ENCODE results near the gene ASIC2. TPM values are rescaled to one million over a fixed set of nuclear protein-coding genes. Genes with fewer than 3 reads are reported as not detected.

The ASIC2 gene
- total RNA-seq, 1 experiment from 2014 or later, result not detected

DNA sequence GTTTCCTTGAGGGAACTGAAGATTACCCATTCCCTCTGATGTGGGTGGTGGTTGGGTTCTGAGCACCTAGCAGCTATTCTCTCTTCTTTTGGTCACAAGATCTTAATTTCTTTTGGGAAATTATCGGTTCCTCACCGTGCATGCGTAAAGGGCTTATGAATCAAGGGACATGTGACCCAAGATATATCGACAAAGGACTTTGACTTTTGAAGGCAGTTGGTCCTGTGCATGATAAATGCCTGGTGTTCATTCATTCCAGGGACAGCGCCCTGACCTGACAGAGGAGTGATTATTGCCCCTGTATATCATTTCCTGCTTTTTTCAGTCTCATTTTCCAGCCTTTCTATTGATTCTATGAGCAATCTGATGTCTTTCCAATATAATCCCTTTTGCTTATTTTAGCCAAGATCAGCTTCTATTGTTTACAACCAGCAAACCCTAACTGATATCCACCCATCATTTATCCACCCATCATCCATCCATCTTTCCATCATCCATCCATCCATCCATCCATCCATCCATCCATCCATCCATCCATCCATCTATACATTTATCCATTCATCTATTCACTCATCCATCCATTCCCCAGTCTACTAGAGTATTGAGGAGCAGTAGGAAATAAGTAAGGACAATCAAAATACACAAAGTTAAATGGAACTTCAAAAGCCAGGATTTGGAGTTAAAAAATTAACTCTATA is 25.1 kb downstream of the ASIC2 start:
- intact Hi-C loops (cut with micrococcal nuclease), result loop anchor here (1.0 to 2.0 kb wide), 2 partner anchors 33 to 141 kb away; no protein-coding TSS in a partner anchor
- POLR2A ChIA-PET, result interaction anchor here (0.5 kb wide), 1 partner anchor 314 kb away, joined by 5 read pairs; no protein-coding TSS in a partner anchor
- Mint-ChIP-seq H3K36me3 (ENCODE audit: insufficient read depth, unreplicated experiment) (no peaks in the 10 kb centered on the region), H3K9me3 (ENCODE audit: unreplicated experiment) (no peaks in the 10 kb centered on the region), H3K4me3 (ENCODE audit: unreplicated experiment) (no peak overlapping the region), H3K27ac (ENCODE audit: low read depth, unreplicated experiment) (no peak overlapping the region), H3K4me1 (ENCODE audit: insufficient read depth, unreplicated experiment) (peaks cover 17% of the 10 kb centered on the region), H3K27me3 (ENCODE audit: insufficient read depth, unreplicated experiment) (no peaks in the 10 kb centered on the region)
- BruUV-seq (replicated peaks), result no TSS peak
- CTCF ChIA-PET, result interaction anchor here (0.6 kb wide), 2 partner anchors 275 to 406 kb away, joined by 3 read pairs; no protein-coding TSS in a partner anchor
- no peak for DNase-seq (ENCODE audit: unreplicated experiment)
- TF ChIP-seq CTCF (IDR thresholded peaks at IDR 0.05; ENCODE audit: unreplicated experiment), result no peak

GRCh38 chr17:33267271-33267790 is 25.8 kb downstream of the ASIC2 start:
- Mint-ChIP-seq H3K4me3 (ENCODE audit: unreplicated experiment) (no peak overlapping the region), H3K4me1 (ENCODE audit: insufficient read depth, unreplicated experiment) (peaks cover 17% of the 10 kb centered on the region), H3K36me3 (ENCODE audit: insufficient read depth, unreplicated experiment) (no peaks in the 10 kb centered on the region), H3K9me3 (ENCODE audit: unreplicated experiment) (no peaks in the 10 kb centered on the region), H3K27me3 (ENCODE audit: insufficient read depth, unreplicated experiment) (no peaks in the 10 kb centered on the region), H3K27ac (ENCODE audit: low read depth, unreplicated experiment) (no peak overlapping the region)
- TF ChIP-seq CTCF (IDR thresholded peaks at IDR 0.05; ENCODE audit: unreplicated experiment), result no peak
- peak; percentile 66 for DNase-seq (ENCODE audit: unreplicated experiment)
- intact Hi-C loops (cut with micrococcal nuclease), result loop anchor here (1.0 to 2.0 kb wide), 2 partner anchors 32 to 141 kb away; no protein-coding TSS in a partner anchor
- BruUV-seq (replicated peaks), result no TSS peak
- POLR2A ChIA-PET, result interaction anchor here (0.6 kb wide), 1 partner anchor 139 kb away, joined by 3 read pairs; no protein-coding TSS in a partner anchor
- CTCF ChIA-PET, result interaction anchor here (0.6 kb wide), 1 partner anchor 274 kb away, joined by 3 read pairs; no protein-coding TSS in a partner anchor

DNA sequence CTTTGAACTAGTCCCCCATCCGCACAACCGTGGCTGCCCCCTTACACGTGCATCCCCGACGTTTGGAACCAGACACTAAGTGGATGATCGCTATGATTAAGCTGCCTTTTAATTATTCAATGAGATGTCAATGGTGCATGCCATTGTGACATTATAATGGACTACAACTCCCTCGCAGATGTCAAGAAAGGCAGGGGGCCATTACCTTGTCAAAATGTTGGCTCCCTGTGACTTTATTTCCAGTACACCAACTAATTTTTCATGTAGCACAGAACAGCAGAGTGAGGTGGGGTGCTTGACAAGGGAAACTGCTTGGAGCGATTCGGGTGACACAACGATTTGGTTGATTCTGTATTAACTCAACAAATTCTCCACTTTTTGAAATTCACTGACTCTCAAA is 26.5 kb downstream of the ASIC2 start:
- Mint-ChIP-seq H3K27me3 (ENCODE audit: insufficient read depth, unreplicated experiment) (no peaks in the 10 kb centered on the region), H3K4me3 (ENCODE audit: unreplicated experiment) (no peak overlapping the region), H3K36me3 (ENCODE audit: insufficient read depth, unreplicated experiment) (no peaks in the 10 kb centered on the region), H3K4me1 (ENCODE audit: insufficient read depth, unreplicated experiment) (peaks cover 17% of the 10 kb centered on the region), H3K9me3 (ENCODE audit: unreplicated experiment) (no peaks in the 10 kb centered on the region), H3K27ac (ENCODE audit: low read depth, unreplicated experiment) (no peak overlapping the region)
- BruUV-seq (replicated peaks), result no TSS peak
- DNase-seq (ENCODE audit: unreplicated experiment), result no peak
- intact Hi-C loops (cut with micrococcal nuclease), result loop anchor here (1.0 to 2.0 kb wide), 2 partner anchors 31 to 140 kb away; no protein-coding TSS in a partner anchor
- ChIA-PET POLR2A (interaction anchor here (0.6 kb wide), 1 partner anchor 64 kb away, joined by 3 read pairs; no protein-coding TSS in a partner anchor), CTCF (interaction anchor here (0.7 to 0.9 kb wide), 2 partner anchors 16 to 126 kb away, joined by 3 to 4 read pairs; no protein-coding TSS in a partner anchor)
- TF ChIP-seq CTCF (IDR thresholded peaks at IDR 0.05; ENCODE audit: unreplicated experiment), result no peak

DNA sequence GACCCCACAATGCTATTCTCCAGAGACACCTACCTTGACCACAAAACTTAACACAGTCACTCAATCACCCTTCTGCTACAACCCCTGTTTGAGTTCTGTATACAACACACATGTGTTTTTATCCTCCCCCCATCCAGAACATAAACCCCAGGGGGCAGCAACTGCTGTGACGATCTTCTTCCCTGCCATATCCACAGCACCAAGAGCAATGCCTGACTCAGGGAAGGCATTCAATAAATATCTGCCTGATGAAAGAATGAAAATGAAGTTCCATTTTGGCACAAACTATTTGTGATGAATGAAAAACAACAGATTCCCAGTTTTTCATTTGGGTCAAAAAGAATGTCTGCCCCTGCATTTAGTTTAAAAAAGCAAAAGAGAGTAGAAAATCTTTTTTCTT is 27.0 kb downstream of the ASIC2 start:
- ChIA-PET CTCF (interaction anchor here (0.7 to 0.9 kb wide), 2 partner anchors 16 to 126 kb away, joined by 3 to 4 read pairs; no protein-coding TSS in a partner anchor), POLR2A (no interaction called here)
- DNase-seq (ENCODE audit: unreplicated experiment), result no peak
- BruUV-seq (replicated peaks), result no TSS peak
- Mint-ChIP-seq H3K9me3 (ENCODE audit: unreplicated experiment) (no peaks in the 10 kb centered on the region), H3K4me1 (ENCODE audit: insufficient read depth, unreplicated experiment) (peaks cover 17% of the 10 kb centered on the region), H3K27me3 (ENCODE audit: insufficient read depth, unreplicated experiment) (no peaks in the 10 kb centered on the region), H3K27ac (ENCODE audit: low read depth, unreplicated experiment) (no peak overlapping the region), H3K4me3 (ENCODE audit: unreplicated experiment) (no peak overlapping the region), H3K36me3 (ENCODE audit: insufficient read depth, unreplicated experiment) (no peaks in the 10 kb centered on the region)
- intact Hi-C loops (cut with micrococcal nuclease), result loop anchor here (2.0 kb wide), 1 partner anchor 139 kb away; no protein-coding TSS in a partner anchor
- TF ChIP-seq CTCF (IDR thresholded peaks at IDR 0.05; ENCODE audit: unreplicated experiment), result no peak
